ENCODE results near the gene POLR2C.
A peak's percentile ranks its signal among the peaks of the same experiment; 100 is the strongest.

The POLR2C gene

GRCh38 chr16:57447186-57447962, 15.1 kb upstream of the POLR2C start, which contains the start of the genes CIAPIN1 and COQ9:
CIAPIN1 (minus strand) TSS chr16:57447385; CDS start chr16:57440928, 6,457 bp downstream.
COQ9 (plus strand) TSS chr16:57447479; CDS start chr16:57447506, 27 bp downstream.
- peak; percentile 76 to 88 for DNase-seq (ENCODE audit: low read depth in 1 of 2, low spot score in 1 of 2)

- DNase-seq (ENCODE audit: low read depth in 1 of 2, low spot score in 1 of 2), result no peak
Measured at GRCh38 chr16:57452021-57452420, 10.5 kb upstream of the POLR2C start.

- no peak for DNase-seq (ENCODE audit: low read depth in 1 of 2, low spot score in 1 of 2)
Measured at GRCh38 chr16:57462978-57463362, 491 bp downstream of the POLR2C start.

GRCh38 chr16:57464523-57464922, 2.0 kb downstream of the POLR2C start:
- no peak for DNase-seq (ENCODE audit: low read depth in 1 of 2, low spot score in 1 of 2)

- DNase-seq (ENCODE audit: low read depth in 1 of 2, low spot score in 1 of 2), result no peak
Measured at GRCh38 chr16:57468346-57468745, 5.9 kb downstream of the POLR2C start.

- no peak for DNase-seq (ENCODE audit: low read depth in 1 of 2, low spot score in 1 of 2)
Measured at GRCh38 chr16:57469046-57469445, 6.6 kb downstream of the POLR2C start.

- no peak for DNase-seq (ENCODE audit: low read depth in 1 of 2, low spot score in 1 of 2)
Measured at GRCh38 chr16:57469917-57470470, 7.5 kb downstream of the POLR2C start.

GRCh38 chr16:57470711-57471110, 8.2 kb downstream of the POLR2C start:
- no peak for DNase-seq (ENCODE audit: low read depth in 1 of 2, low spot score in 1 of 2)

- no peak for DNase-seq (ENCODE audit: low read depth in 1 of 2, low spot score in 1 of 2)
Measured at GRCh38 chr16:57471209-57471608, 8.7 kb downstream of the POLR2C start.

GRCh38 chr16:57471852-57472664, 9.6 kb downstream of the POLR2C start:
- no peak for DNase-seq (ENCODE audit: low read depth in 1 of 2, low spot score in 1 of 2)

- no peak for DNase-seq (ENCODE audit: low read depth in 1 of 2, low spot score in 1 of 2)
Measured at GRCh38 chr16:57472665-57473060, 10.2 kb downstream of the POLR2C start.

- DNase-seq (ENCODE audit: low read depth in 1 of 2, low spot score in 1 of 2), result no peak
Measured at GRCh38 chr16:57473176-57473840, 10.8 kb downstream of the POLR2C start.

- DNase-seq (ENCODE audit: low read depth in 1 of 2, low spot score in 1 of 2), result no peak
Measured at GRCh38 chr16:57473906-57474305, 11.4 kb downstream of the POLR2C start.

- DNase-seq (ENCODE audit: low read depth in 1 of 2, low spot score in 1 of 2), result no peak
Measured at GRCh38 chr16:57474671-57475661, 12.5 kb downstream of the POLR2C start.

GRCh38 chr16:57475711-57476339, 13.3 kb downstream of the POLR2C start:
- DNase-seq (ENCODE audit: low read depth in 1 of 2, low spot score in 1 of 2), result peak in 1 of 2 donors; percentile 57

GRCh38 chr16:57476546-57477410, 14.3 kb downstream of the POLR2C start:
- DNase-seq (ENCODE audit: low read depth in 1 of 2, low spot score in 1 of 2), result no peak

- DNase-seq (ENCODE audit: low read depth in 1 of 2, low spot score in 1 of 2), result no peak
Measured at GRCh38 chr16:57477531-57478202, 15.2 kb downstream of the POLR2C start.
